Measurements from ENCODE around the gene TUBGCP2. TPM values are rescaled to one million over a fixed set of nuclear protein-coding genes. Genes with fewer than 3 reads are reported as not detected.
A peak's percentile ranks its signal among the peaks of the same experiment; 100 is the strongest.

Gene TUBGCP2
- total RNA-seq, 1 experiment from 2014 or later: 33.1 TPM

GRCh38 chr10:133346413-133346812 is 37.7 kb upstream of the TUBGCP2 start:
- in situ Hi-C loops (cut with HindIII; ENCODE audit: low pct_unique_long_range_greater_than_20kb, low sequenced_read_pairs): no loop called here
- DNase-seq (ENCODE audit: low read depth, low spot score): no peak

DNA sequence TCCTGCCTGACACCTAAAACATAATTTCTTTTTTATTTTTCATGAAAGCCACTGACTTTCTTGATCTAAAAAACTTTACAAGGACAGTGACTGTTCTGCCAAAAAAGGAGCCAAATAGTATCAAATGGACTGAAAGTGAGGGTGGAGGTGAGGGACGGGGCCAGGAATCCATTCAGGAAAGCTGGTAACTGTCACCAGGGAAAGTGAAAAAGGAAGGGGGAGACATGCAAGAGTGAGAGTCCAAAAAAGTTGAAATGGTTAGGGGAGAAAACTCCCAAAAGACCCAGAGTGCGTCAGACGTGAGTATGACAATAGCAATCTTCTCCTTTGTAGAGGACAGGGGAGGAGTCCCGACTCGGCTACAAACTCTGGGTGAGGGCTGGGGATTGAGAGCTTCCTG is 35.6 kb upstream of the TUBGCP2 start:
- DNase-seq (ENCODE audit: low read depth, low spot score): no peak
- in situ Hi-C loops (cut with HindIII; ENCODE audit: low pct_unique_long_range_greater_than_20kb, low sequenced_read_pairs): no loop called here

DNA sequence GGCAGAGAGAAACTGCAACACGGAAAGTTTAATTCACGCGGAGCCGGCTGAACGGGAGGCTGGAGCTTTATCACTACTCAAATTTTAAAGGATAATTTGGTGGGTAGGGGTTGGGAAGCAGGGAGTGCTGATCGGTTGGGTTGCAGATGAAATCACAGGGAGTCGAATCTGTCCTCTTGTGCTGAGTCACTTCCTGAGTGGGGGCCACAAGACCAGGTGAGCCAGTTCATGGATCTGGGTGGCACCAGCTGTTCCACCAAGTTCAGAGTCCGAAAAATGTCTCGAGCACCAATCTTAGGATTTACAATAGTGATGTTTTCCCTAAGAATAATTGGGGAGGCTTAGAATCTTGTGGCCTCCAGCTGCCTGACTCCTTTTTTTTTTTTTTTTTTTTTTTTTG is 34.9 kb upstream of the TUBGCP2 start:
- no peak for DNase-seq (ENCODE audit: low read depth, low spot score)
- in situ Hi-C loops (cut with HindIII; ENCODE audit: low pct_unique_long_range_greater_than_20kb, low sequenced_read_pairs): no loop called here

GRCh38 chr10:133342942-133343341 is 34.3 kb upstream of the TUBGCP2 start:
- in situ Hi-C loops (cut with HindIII; ENCODE audit: low pct_unique_long_range_greater_than_20kb, low sequenced_read_pairs): no loop called here
- no peak for DNase-seq (ENCODE audit: low read depth, low spot score)

DNA sequence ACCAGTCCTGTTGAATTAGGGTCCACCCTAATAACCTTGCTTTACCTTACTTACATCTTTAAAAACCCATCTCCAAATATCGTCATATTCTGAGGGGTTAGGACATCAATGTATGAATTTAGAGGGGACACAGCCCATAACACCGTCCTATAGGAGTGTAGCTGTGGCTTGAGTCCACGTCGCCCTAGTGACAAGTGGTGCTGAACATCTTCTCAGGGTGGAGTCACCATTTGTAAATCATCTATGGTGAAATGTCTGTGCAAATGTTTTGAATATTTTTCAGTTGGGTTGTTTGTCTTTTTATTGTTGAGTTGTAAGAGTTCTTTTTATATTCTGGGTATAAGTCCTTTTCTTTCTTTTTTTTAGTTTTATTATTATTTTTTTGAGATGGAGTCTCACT is 33.3 kb upstream of the TUBGCP2 start:
- no peak for DNase-seq (ENCODE audit: low read depth, low spot score)
- in situ Hi-C loops (cut with HindIII; ENCODE audit: low pct_unique_long_range_greater_than_20kb, low sequenced_read_pairs): no loop called here

- in situ Hi-C loops (cut with HindIII; ENCODE audit: low pct_unique_long_range_greater_than_20kb, low sequenced_read_pairs): no loop called here
- DNase-seq (ENCODE audit: low read depth, low spot score): no peak
These were observed 31.2 kb upstream of the TUBGCP2 start for GRCh38 chr10:133339708-133340380.

- in situ Hi-C loops (cut with HindIII; ENCODE audit: low pct_unique_long_range_greater_than_20kb, low sequenced_read_pairs): no loop called here
- no peak for DNase-seq (ENCODE audit: low read depth, low spot score)
These were observed 29.7 kb upstream of the TUBGCP2 start for GRCh38 chr10:133338080-133339071.

DNA sequence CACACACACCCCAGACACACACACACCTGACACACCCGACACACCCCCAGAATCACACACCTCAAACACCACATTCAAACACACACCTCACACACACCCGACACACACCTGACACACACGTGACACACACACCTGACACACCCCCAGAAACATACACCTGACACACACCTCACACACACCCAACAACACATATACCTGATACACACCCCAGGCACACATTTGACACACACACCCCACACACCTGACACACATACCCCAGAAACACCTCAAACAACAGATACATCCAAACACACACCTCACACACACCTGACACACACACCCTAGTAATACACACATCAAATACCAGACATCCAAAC is 28.7 kb upstream of the TUBGCP2 start:
- DNase-seq (ENCODE audit: low read depth, low spot score): no peak
- in situ Hi-C loops (cut with HindIII; ENCODE audit: low pct_unique_long_range_greater_than_20kb, low sequenced_read_pairs): no loop called here

- in situ Hi-C loops (cut with HindIII; ENCODE audit: low pct_unique_long_range_greater_than_20kb, low sequenced_read_pairs): no loop called here
- peak; percentile 24 for DNase-seq (ENCODE audit: low read depth, low spot score)
These were observed 28.1 kb upstream of the TUBGCP2 start, which contains the start of gene CALY for GRCh38 chr10:133336577-133337369. Gene CALY (minus strand): TSS chr10:133336896. CDS start chr10:133328989, 7,907 bp downstream.

DNA sequence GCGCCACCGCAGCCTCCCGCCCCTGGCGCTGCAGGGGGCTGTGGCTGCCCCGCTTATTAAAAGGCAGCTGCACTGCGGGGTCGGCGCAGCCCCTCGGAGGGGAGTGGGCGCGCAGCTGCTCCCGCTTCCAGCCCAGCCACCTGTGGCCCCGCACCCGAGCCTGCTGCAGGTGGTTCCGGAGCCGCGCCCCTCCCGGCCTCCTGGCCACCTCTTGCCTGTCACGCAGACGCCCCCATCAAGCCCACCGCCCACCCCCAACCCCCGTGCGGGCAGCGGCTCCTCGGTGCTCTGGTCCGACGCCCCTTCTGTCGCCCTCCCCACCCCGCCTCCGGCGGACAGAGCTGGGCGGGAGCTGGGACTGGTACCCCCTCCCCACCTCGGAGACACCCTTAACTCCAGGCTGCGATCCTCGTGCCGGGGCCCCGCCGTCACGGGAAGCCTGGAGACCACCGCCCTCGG is 27.5 kb upstream of the TUBGCP2 start:
- in situ Hi-C loops (cut with HindIII; ENCODE audit: low pct_unique_long_range_greater_than_20kb, low sequenced_read_pairs): no loop called here
- no peak for DNase-seq (ENCODE audit: low read depth, low spot score)

GRCh38 chr10:133335246-133336117 is 26.8 kb upstream of the TUBGCP2 start:
- in situ Hi-C loops (cut with HindIII; ENCODE audit: low pct_unique_long_range_greater_than_20kb, low sequenced_read_pairs): no loop called here
- peak; percentile 43 for DNase-seq (ENCODE audit: low read depth, low spot score)

- no peak for DNase-seq (ENCODE audit: low read depth, low spot score)
- in situ Hi-C loops (cut with HindIII; ENCODE audit: low pct_unique_long_range_greater_than_20kb, low sequenced_read_pairs): no loop called here
These were observed 26.0 kb upstream of the TUBGCP2 start for GRCh38 chr10:133334503-133335245.

DNA sequence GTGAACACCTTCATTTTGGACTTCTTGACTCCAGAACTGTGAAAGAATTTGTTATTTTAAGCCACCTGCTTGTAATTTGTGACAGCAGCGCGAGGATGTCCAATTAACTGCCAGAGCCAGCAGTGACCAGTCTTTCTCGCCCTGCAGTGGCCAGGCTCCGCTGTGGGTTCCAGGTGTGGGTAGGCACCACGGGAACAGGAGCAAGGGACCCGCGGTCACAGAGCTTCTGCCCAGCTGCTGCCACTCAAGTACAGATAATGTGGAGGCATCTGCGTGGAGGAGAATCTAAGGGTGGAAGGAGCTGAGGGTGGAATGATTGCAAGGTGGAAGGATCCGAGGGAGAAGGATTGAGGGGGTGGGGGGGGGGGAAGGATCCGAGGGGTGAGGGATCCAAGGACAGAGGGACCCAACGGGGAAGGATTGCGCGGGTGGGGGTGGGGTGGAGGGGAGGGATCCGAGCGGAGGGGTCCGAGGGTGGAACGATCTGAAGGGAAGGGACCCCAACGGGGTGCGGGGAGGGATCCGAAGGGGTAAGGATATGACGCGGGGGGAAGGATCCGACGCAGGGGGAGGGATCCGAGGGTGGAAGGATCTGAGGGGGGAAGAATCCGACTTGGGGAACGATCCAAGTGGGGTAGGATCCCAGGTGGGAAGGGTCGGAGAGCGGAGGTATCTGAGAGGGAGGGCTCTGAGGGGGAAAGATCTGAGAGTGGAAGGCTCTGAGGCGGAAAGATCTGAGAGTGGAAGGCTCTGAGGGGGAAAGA is 24.4 kb upstream of the TUBGCP2 start:
- no peak for DNase-seq (ENCODE audit: low read depth, low spot score)
- in situ Hi-C loops (cut with HindIII; ENCODE audit: low pct_unique_long_range_greater_than_20kb, low sequenced_read_pairs): no loop called here

DNA sequence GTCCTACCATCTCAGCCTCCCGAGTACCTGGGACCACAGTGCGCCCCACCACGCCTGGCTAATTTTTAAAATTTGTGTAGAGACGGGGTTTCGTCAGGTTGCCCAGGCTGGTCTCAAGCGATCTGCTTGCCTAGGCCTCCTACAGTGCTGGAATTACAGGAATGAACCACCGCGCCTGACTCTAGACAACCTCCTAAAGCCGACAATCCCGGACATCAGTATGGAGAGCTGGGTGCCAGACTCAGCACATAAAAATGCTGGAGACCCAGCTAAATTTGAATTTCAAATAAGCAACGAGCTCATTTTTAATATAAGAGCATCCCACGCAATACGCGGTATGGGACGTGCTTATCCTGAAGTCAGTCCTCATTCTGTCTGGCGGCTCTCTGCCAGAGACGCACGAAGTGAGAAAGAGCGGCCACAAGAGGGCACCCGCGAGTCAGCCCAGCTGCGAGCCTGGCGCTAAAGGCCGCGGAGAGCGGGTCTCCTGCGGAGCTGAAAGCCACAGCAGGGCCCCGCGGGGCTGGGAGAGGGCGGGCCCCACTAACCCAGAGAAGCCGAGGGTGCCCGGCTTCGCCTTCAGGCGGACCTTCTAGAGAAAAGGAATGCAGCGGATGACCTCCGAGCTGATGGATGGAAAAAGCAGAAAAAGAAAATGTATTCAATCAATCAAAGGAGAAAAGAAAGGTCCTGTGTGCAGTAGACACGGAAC is 21.0 kb upstream of the TUBGCP2 start:
- DNase-seq (ENCODE audit: low read depth, low spot score): peak; percentile 80
- in situ Hi-C loops (cut with HindIII; ENCODE audit: low pct_unique_long_range_greater_than_20kb, low sequenced_read_pairs): no loop called here
